DND-41 (cell line): ENCODE data around the gene MPV17L2.

ENCODE experiments used
- EZH2 ChIP-seq: IDR thresholded peaks from 3 replicates; pipeline ENCODE4 v1.6.1; 2012; ENCODE audit warnings: borderline replicate concordance, low read depth, mild to moderate bottlenecking, moderate library complexity, low read length, inconsistent platforms; ENCODE audit not compliant: severe bottlenecking
- TF ChIP-seq, protein P1 (sequence below): IDR thresholded peaks from 2 replicates; pipeline ENCODE4 v1.5.1; 2012; ENCODE audit warnings: borderline replicate concordance, low read length, moderate library complexity, mild to moderate bottlenecking; ENCODE audit not compliant: poor library complexity, severe bottlenecking; ENCODE audit errors: extremely low read depth

DNA sequence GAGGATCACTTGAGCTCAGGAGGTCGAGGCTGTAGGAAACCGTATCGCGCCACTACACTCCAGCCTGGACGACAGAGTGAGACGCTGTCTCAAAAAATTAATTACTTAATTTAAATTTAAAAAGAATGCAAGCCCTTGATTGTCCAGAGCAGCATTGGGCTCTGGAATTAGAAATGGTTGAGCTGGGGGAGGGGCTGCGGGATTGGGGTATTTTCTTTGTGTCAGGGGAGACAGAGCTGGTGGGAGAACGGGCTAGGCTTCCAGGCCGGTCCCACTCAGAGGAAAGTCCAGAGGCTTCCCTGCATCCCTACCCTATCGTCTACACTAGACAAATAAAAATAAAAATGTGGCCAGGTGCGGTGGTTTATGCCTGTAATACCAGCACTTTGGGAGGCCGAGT, 13.0 kb downstream of the MPV17L2 start:
- TF ChIP-seq, protein P1, sequence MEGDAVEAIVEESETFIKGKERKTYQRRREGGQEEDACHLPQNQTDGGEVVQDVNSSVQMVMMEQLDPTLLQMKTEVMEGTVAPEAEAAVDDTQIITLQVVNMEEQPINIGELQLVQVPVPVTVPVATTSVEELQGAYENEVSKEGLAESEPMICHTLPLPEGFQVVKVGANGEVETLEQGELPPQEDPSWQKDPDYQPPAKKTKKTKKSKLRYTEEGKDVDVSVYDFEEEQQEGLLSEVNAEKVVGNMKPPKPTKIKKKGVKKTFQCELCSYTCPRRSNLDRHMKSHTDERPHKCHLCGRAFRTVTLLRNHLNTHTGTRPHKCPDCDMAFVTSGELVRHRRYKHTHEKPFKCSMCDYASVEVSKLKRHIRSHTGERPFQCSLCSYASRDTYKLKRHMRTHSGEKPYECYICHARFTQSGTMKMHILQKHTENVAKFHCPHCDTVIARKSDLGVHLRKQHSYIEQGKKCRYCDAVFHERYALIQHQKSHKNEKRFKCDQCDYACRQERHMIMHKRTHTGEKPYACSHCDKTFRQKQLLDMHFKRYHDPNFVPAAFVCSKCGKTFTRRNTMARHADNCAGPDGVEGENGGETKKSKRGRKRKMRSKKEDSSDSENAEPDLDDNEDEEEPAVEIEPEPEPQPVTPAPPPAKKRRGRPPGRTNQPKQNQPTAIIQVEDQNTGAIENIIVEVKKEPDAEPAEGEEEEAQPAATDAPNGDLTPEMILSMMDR: no peak
- TF ChIP-seq EZH2: no peak
